Activated CD4-positive, alpha-beta memory T cell treated with anti-CD3 and anti-CD28 coated beads for 36 hours (primary cell): ENCODE measurements around the gene CYTH1. TPM values are rescaled to one million over a fixed set of nuclear protein-coding genes. Genes with fewer than 3 reads are reported as not detected.

Experiments used
- CTCF ChIA-PET: fragments of 350-600 bp; sonication (Branson Sonifier 250); formaldehyde crosslinking; loops from one replicate; lab custom pipeline; 2021; ENCODE audit warnings: antibody characterized with exemption, inconsistent platforms; lab: Charles Lee
- POLR2A ChIA-PET: fragments of 350-600 bp; sonication (Branson Sonifier 250); formaldehyde crosslinking; loops from one replicate; lab custom pipeline; 2021; ENCODE audit warnings: antibody characterized with exemption; lab: Charles Lee
- DNase-seq: peaks from one replicate; pipeline ENCODE4 v3.0.0-alpha.2; 2020
- H3K27ac Mint-ChIP-seq: one replicate; pipeline ENCODE4 v1.8.0; 2021; ENCODE audit warnings: mixed read lengths
- H3K27me3 Mint-ChIP-seq: one replicate; pipeline ENCODE4 v1.8.0; 2021; ENCODE audit warnings: mixed read lengths
- H3K36me3 Mint-ChIP-seq: one replicate; pipeline ENCODE4 v1.8.0; 2021; ENCODE audit warnings: mixed read lengths
- H3K4me1 Mint-ChIP-seq: one replicate; pipeline ENCODE4 v1.8.0; 2021; ENCODE audit warnings: low read depth, mixed read lengths
- H3K4me3 Mint-ChIP-seq: one replicate; pipeline ENCODE4 v1.8.0; 2021; ENCODE audit warnings: mild to moderate bottlenecking, mixed read lengths
- H3K9me3 Mint-ChIP-seq: one replicate; pipeline ENCODE4 v1.8.0; 2021; ENCODE audit warnings: mixed read lengths
- intact Hi-C: fragments of 100-400 bp; cut with micrococcal nuclease; formaldehyde crosslinking; loops from one replicate; pipeline ENCODE4 v1.15.1; 2023
- total RNA-seq, 2 experiments: library from RNA; stranded (reverse); gene quantifications; one replicate each; pipeline ENCODE4 v1.2.3, GENCODE V29; 2021

Gene CYTH1
- total RNA-seq, 2 experiments from 2014 or later: 184 to 204 TPM

DNA sequence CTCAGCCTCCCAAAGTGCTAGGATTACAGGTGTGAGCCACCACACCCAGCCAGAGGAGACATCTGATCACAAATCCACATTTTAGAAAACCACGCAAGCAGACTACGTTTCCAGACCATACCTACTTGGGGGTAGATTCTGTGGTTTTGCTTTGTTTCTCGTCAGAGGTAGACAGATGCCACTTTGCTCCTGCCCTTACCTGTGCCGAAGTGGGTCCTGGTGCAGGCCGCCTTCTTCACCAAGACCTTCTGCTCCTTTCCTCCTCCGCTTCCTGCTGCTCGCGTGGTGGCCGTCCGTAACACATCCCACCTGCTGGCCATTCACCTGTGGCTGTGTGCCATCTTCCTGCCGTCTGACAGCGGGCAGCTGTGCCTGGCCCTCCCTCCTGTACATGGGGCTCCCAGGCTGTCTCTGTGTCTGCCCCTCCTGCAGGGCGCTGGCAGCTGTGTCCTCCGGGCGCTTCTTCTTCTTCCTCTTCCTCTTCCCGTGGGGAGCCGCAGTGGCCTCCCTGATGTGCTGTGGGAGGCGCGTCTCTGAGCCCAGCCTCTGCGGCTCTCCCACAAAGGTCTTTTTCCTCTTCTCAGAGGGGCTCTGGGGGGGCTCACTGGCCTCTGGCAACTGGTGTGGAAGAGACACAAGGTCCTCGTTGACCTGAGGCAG lies 21.2 kb upstream of the CYTH1 start:
- H3K27ac Mint-ChIP-seq: peak overlapping the region; percentile 75
- POLR2A ChIA-PET: interaction anchor here (1.8 kb wide), 1 partner anchor 19 kb away, joined by 14 read pairs; no protein-coding TSS in a partner anchor
- no peaks in the 10 kb centered on the region for H3K9me3 Mint-ChIP-seq
- DNase-seq: no peak
- peaks cover 73% of the 10 kb centered on the region for H3K4me1 Mint-ChIP-seq
- CTCF ChIA-PET: interaction anchor here (0.7 to 0.9 kb wide), 2 partner anchors 15 to 19 kb away, joined by 3 read pairs; no protein-coding TSS in a partner anchor
- H3K27me3 Mint-ChIP-seq: no peaks in the 10 kb centered on the region
- H3K36me3 Mint-ChIP-seq: peaks cover 73% of the 10 kb centered on the region
- peak overlapping the region; percentile 52 for H3K4me3 Mint-ChIP-seq
- intact Hi-C loops: no loop called here

DNA sequence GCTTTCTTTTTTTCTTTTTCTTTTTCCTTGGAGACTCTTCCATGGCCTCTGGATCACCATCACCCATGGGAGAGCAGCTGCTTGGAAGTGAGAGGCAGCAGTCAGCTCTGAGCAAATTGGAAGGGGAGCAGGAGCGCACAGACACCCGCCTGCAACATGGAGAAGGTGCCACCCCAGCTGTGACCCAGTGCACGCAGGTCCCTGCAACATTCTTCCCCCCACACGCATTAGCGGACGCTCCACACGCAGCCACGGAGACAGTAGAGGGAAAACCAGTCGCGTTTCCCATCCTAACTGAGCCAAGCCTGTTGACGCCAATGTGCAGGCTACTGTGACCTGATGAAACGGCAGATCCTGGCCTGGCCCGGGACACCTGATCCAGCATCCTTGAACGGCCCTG lies 20.4 kb upstream of the CYTH1 start:
- H3K4me3 Mint-ChIP-seq: no peak overlapping the region
- H3K27ac Mint-ChIP-seq: peak overlapping the region; percentile 75
- peaks cover 76% of the 10 kb centered on the region for H3K4me1 Mint-ChIP-seq
- DNase-seq: no peak
- CTCF ChIA-PET: no interaction called here
- POLR2A ChIA-PET: no interaction called here
- intact Hi-C loops: no loop called here
- H3K27me3 Mint-ChIP-seq: no peaks in the 10 kb centered on the region
- H3K9me3 Mint-ChIP-seq: no peaks in the 10 kb centered on the region
- peaks cover 76% of the 10 kb centered on the region for H3K36me3 Mint-ChIP-seq

DNA sequence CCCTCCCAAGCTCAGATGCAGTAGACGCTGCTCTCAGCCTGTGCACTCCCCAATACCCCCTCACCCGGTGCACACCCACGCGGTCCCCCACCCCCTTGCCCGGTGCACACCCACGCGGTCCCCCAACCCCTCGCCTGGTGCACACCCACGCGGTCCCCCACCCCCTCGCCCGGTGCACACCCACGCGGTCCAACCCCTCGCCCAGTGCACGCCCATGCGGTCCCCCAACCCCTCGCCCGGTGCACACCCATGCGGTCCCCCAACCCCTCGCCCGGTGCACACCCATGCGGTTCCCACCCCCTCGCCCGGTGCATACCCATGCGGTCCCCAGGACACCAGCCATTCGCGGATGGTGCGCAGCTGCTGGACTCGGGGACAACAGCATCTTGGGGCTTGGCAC lies 19.9 kb upstream of the CYTH1 start:
- no peak for DNase-seq
- intact Hi-C loops: no loop called here
- Mint-ChIP-seq H3K36me3 (peaks cover 75% of the 10 kb centered on the region), H3K4me3 (no peak overlapping the region), H3K27me3 (no peaks in the 10 kb centered on the region), H3K27ac (peak overlapping the region; percentile 75), H3K9me3 (no peaks in the 10 kb centered on the region), H3K4me1 (peaks cover 73% of the 10 kb centered on the region)
- ChIA-PET CTCF (interaction anchor here (0.9 to 1.0 kb wide), 2 partner anchors 18 to 94 kb away, joined by 3 to 4 read pairs; no protein-coding TSS in a partner anchor), POLR2A (no interaction called here)

- CTCF ChIA-PET: interaction anchor here (0.8 to 3.8 kb wide), 11 partner anchors 8 to 123 kb away, joined by 3 to 22 read pairs (median 3); no protein-coding TSS in a partner anchor
- Mint-ChIP-seq H3K27ac (peak overlapping the region; percentile 56), H3K4me1 (peaks cover 59% of the 10 kb centered on the region), H3K9me3 (no peaks in the 10 kb centered on the region), H3K27me3 (no peaks in the 10 kb centered on the region), H3K36me3 (peaks cover 75% of the 10 kb centered on the region), H3K4me3 (no peak overlapping the region)
- no peak for DNase-seq
- intact Hi-C loops: no loop called here
- POLR2A ChIA-PET: interaction anchor here (2.3 kb wide), 1 partner anchor 11 kb away, joined by 7 read pairs; no protein-coding TSS in a partner anchor
Observed at GRCh38 chr17:78800132-78800931, 18.3 kb upstream of the CYTH1 start.

- no peak overlapping the region for H3K4me3 Mint-ChIP-seq
- POLR2A ChIA-PET: interaction anchor here (0.6 to 2.3 kb wide), 4 partner anchors 9 to 18 kb away, joined by 3 to 7 read pairs (median 4); partner anchors contain the start of gene CYTH1
Observed at GRCh38 chr17:78798695-78799559, 16.9 kb upstream of the CYTH1 start.

DNA sequence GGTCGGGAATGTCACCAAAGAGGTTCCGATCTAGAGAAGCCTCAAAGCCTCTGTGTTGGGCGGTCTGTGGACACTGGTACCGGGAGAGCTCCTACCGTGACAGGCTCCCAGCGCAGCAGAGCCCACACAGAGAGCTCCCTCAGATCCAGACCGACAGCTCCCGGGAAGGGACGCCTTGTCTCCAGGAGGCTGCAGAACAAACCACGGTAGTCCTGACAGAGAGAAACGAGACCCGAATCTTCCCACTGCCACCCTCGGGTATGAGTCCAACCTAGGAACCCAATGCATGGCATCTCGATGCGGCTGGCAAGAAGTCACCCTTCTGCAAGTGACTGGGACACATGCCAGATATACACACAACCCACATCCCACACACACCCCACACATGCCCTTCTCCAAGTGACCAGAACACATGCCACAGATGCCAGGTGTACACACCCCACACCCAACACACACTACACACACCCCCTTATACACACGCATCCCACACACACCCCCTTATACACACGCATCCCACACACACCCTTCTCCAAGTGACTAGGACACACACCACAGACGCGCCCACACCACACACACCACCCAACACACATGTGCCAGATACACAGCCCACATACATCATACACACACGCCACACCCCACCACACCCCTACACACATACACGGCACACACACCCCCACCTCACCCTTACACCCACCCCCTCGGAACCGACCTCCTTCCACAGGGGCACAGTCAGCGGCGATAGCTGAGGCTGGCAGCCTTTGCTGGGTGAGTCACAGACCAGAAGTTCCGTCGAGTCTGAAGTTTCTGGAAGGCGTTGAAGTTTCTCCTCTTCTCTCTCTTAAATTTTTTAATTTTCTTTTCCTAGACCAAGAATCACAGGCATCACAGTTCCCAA lies 15.9 kb upstream of the CYTH1 start:
- H3K27ac Mint-ChIP-seq: peak overlapping the region; percentile 20
- intact Hi-C loops: no loop called here
- POLR2A ChIA-PET: interaction anchor here (0.6 to 2.3 kb wide), 3 partner anchors 8 to 17 kb away, joined by 3 to 7 read pairs (median 4); partner anchors contain the start of gene CYTH1
- peaks cover 50% of the 10 kb centered on the region for H3K4me1 Mint-ChIP-seq
- CTCF ChIA-PET: interaction anchor here (1.4 to 3.8 kb wide), 3 partner anchors 13 to 301 kb away, joined by 5 to 22 read pairs (median 17); no protein-coding TSS in a partner anchor
- H3K9me3 Mint-ChIP-seq: no peaks in the 10 kb centered on the region
- no peak overlapping the region for H3K4me3 Mint-ChIP-seq
- no peak for DNase-seq
- H3K36me3 Mint-ChIP-seq: peaks cover 77% of the 10 kb centered on the region
- no peaks in the 10 kb centered on the region for H3K27me3 Mint-ChIP-seq

More at GRCh38 chr17:78798695-78799559, 16.9 kb upstream of the CYTH1 start:
- H3K4me1 Mint-ChIP-seq: peaks cover 52% of the 10 kb centered on the region
- DNase-seq: peak; percentile 49
- CTCF ChIA-PET: interaction anchor here (0.8 to 3.8 kb wide), 10 partner anchors 9 to 302 kb away, joined by 3 to 22 read pairs (median 4); no protein-coding TSS in a partner anchor
- no peaks in the 10 kb centered on the region for H3K9me3 Mint-ChIP-seq
- H3K36me3 Mint-ChIP-seq: peaks cover 79% of the 10 kb centered on the region
- H3K27me3 Mint-ChIP-seq: no peaks in the 10 kb centered on the region
- intact Hi-C loops: loop anchor here (1.0 kb wide), 1 partner anchor 302 kb away; no protein-coding TSS in a partner anchor
- H3K27ac Mint-ChIP-seq: peak overlapping the region; percentile 86

DNA sequence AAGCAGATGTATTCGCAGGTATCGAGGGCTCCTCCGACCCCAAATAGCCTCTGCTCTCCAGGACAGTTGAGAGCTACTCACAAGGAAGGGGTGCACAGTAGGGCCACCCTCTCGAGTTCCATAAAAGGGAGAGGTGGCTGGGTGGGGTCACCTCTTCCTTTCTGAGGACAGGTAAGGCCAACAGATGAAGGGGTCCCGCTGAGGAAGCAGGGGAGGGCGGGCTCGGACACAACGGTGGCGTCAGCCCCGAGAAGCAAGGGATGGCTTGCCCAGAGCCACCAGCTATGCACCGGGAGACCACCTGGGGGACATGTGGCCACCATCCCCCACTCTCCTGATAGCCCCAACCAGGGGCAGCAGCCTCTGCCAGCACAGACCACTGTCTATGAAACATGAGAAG lies 15.1 kb upstream of the CYTH1 start:
- intact Hi-C loops: no loop called here

GRCh38 chr17:78796517-78796900 lies 14.4 kb upstream of the CYTH1 start:
- H3K4me3 Mint-ChIP-seq: no peak overlapping the region
- ChIA-PET POLR2A (no interaction called here), CTCF (no interaction called here)
- peaks cover 51% of the 10 kb centered on the region for H3K4me1 Mint-ChIP-seq
- no peaks in the 10 kb centered on the region for H3K9me3 Mint-ChIP-seq
- H3K27ac Mint-ChIP-seq: no peak overlapping the region
- intact Hi-C loops: no loop called here
- no peaks in the 10 kb centered on the region for H3K27me3 Mint-ChIP-seq
- DNase-seq: no peak
- H3K36me3 Mint-ChIP-seq: peaks cover 71% of the 10 kb centered on the region

More for the DNA sequence above, 15.1 kb upstream of the CYTH1 start:
- H3K36me3 Mint-ChIP-seq: peaks cover 70% of the 10 kb centered on the region
- no peak overlapping the region for H3K27ac Mint-ChIP-seq
- CTCF ChIA-PET: interaction anchor here (3.8 kb wide), 1 partner anchor 13 kb away, joined by 22 read pairs; no protein-coding TSS in a partner anchor
- peaks cover 45% of the 10 kb centered on the region for H3K4me1 Mint-ChIP-seq
- H3K9me3 Mint-ChIP-seq: no peaks in the 10 kb centered on the region
- no peak for DNase-seq
- H3K27me3 Mint-ChIP-seq: no peaks in the 10 kb centered on the region
- no peak overlapping the region for H3K4me3 Mint-ChIP-seq
- POLR2A ChIA-PET: no interaction called here

GRCh38 chr17:78795861-78796516 lies 13.9 kb upstream of the CYTH1 start:
- intact Hi-C loops: no loop called here
- Mint-ChIP-seq H3K27ac (no peak overlapping the region), H3K4me1 (peaks cover 51% of the 10 kb centered on the region), H3K4me3 (no peak overlapping the region), H3K27me3 (no peaks in the 10 kb centered on the region), H3K9me3 (no peaks in the 10 kb centered on the region), H3K36me3 (peaks cover 71% of the 10 kb centered on the region)
- CTCF ChIA-PET: no interaction called here
- POLR2A ChIA-PET: no interaction called here
- DNase-seq: no peak

DNA sequence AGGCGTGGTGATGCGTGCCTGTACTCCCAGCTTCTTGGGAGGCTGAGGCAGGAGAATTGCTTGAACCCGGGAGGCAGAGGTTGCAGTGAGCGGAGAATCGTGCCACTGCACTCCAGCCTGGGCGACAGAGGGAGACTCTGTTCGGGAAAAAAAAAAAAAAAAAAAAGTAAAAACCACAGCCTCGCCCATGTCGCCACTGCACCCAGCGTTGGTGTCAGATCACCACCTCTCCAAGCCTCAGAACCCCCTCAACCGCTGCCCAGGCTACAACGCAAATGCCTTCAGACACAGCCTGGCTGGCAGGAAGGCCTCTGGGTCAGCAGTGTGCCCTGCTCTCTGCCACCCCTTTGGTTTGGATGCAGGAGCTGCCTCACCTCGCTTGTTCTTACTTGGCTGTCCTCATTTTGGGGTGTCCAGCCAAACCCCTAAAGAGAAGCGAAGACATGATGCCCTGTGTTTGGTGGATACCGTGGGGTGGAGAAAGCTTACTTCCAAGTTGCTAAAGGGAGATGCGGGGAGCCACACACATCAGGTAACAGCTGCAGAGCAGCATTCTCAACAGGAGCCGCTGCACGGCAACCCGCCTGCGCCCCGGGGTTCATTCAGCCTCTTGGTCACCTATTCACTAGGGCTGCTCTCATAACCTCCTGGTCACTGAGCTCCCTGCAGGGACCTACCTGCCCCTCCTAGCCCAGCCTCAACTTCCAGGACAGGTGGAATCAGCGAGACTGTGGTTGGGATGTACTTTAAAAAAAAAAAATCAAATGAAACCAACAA lies 13.0 kb upstream of the CYTH1 start:
- ChIA-PET POLR2A (interaction anchor here (1.6 kb wide), 1 partner anchor 10 kb away, joined by 4 read pairs; no protein-coding TSS in a partner anchor), CTCF (no interaction called here)
- no peak for DNase-seq
- Mint-ChIP-seq H3K27ac (no peak overlapping the region), H3K27me3 (no peaks in the 10 kb centered on the region), H3K4me3 (no peak overlapping the region), H3K9me3 (no peaks in the 10 kb centered on the region), H3K36me3 (peaks cover 71% of the 10 kb centered on the region), H3K4me1 (peaks cover 53% of the 10 kb centered on the region)
- intact Hi-C loops: no loop called here
